HG02571 (cell line): ENCODE measurements around the gene SEC14L2.

Source experiments
- ATAC-seq: cut with Tn5 transposase; IDR thresholded peaks from one replicate; pipeline ENCODE4 v1.9.1; 2021; ENCODE audit warnings: mild to moderate bottlenecking, moderate library complexity; ENCODE audit not compliant: unreplicated experiment

Gene SEC14L2

GRCh38 chr22:30424534-30425326 is 27.9 kb downstream of the SEC14L2 start:
- ATAC-seq, result no peak

GRCh38 chr22:30425327-30425615 is 28.5 kb downstream of the SEC14L2 start:
- ATAC-seq, result no peak

GRCh38 chr22:30425616-30426387 is 29.0 kb downstream of the SEC14L2 start, which contains the start of gene MTFP1:
MTFP1 (plus strand) TSS chr22:30425768; CDS start chr22:30425880, 112 bp downstream.
- no peak for ATAC-seq

GRCh38 chr22:30426388-30427353 is 29.9 kb downstream of the SEC14L2 start:
- no peak for ATAC-seq

GRCh38 chr22:30427871-30428270 is 31.1 kb downstream of the SEC14L2 start:
- no peak for ATAC-seq

- ATAC-seq, result no peak
Observed at GRCh38 chr22:30429887-30430286, 33.1 kb downstream of the SEC14L2 start.

- ATAC-seq, result no peak
Observed at GRCh38 chr22:30430933-30431332, 34.1 kb downstream of the SEC14L2 start.

GRCh38 chr22:30432096-30432495 is 35.3 kb downstream of the SEC14L2 start:
- ATAC-seq, result no peak

- ATAC-seq, result no peak
Observed at GRCh38 chr22:30432520-30432919, 35.7 kb downstream of the SEC14L2 start.

GRCh38 chr22:30433227-30433626 is 36.4 kb downstream of the SEC14L2 start:
- ATAC-seq, result no peak

- no peak for ATAC-seq
Observed at GRCh38 chr22:30433773-30434172, 37.0 kb downstream of the SEC14L2 start.

- no peak for ATAC-seq
Observed at GRCh38 chr22:30434843-30435242, 38.0 kb downstream of the SEC14L2 start.

- ATAC-seq, result no peak
Observed at GRCh38 chr22:30435674-30436126, 38.9 kb downstream of the SEC14L2 start.

- no peak for ATAC-seq
Observed at GRCh38 chr22:30436196-30436595, 39.4 kb downstream of the SEC14L2 start.

- ATAC-seq, result no peak
Observed at GRCh38 chr22:30438559-30438958, 41.7 kb downstream of the SEC14L2 start.

- ATAC-seq, result no peak
Observed at GRCh38 chr22:30439226-30439625, 42.4 kb downstream of the SEC14L2 start.

- ATAC-seq, result no peak
Observed at GRCh38 chr22:30439836-30440235, 43.0 kb downstream of the SEC14L2 start.

GRCh38 chr22:30441088-30441487 is 44.3 kb downstream of the SEC14L2 start:
- no peak for ATAC-seq

GRCh38 chr22:30444632-30445437 is 48.0 kb downstream of the SEC14L2 start:
- ATAC-seq, result no peak

- ATAC-seq, result no peak
Observed at GRCh38 chr22:30445438-30446145, 48.8 kb downstream of the SEC14L2 start.
